Trophoblast cell (in vitro differentiated cells and primary cell): Measurements from ENCODE around the gene LTB.
A peak's percentile ranks its signal among the peaks of the same experiment; 100 is the strongest.

ENCODE experiments used
- DNase-seq, 2 donors: peaks; one replicate each; pipeline ENCODE4 v3.0.0-alpha.2; 2016
- H2AFZ ChIP-seq: 2 replicates; pipeline ENCODE4 v1.6.1; 2013; ENCODE audit warnings: low read length, moderate library complexity, mild to moderate bottlenecking; ENCODE audit not compliant: insufficient read depth, poor library complexity
- H2AK5ac ChIP-seq: 2 replicates; pipeline ENCODE4 v1.6.1; 2013; ENCODE audit warnings: mild to moderate bottlenecking, low read length
- H2BK120ac ChIP-seq: 2 replicates; pipeline ENCODE4 v1.6.1; 2013; ENCODE audit warnings: low read length, mild to moderate bottlenecking, moderate library complexity; ENCODE audit not compliant: insufficient read depth, poor library complexity
- H2BK12ac ChIP-seq: 2 replicates; pipeline ENCODE4 v1.6.1; 2013; ENCODE audit warnings: mild to moderate bottlenecking, low read length, moderate library complexity
- H2BK5ac ChIP-seq: 2 replicates; pipeline ENCODE4 v1.6.1; 2013; ENCODE audit warnings: low read length, low read depth, moderate library complexity, mild to moderate bottlenecking; ENCODE audit not compliant: poor library complexity
- H3K14ac ChIP-seq: 2 replicates; pipeline ENCODE4 v1.6.1; 2013; ENCODE audit warnings: mild to moderate bottlenecking, low read length
- H3K18ac ChIP-seq: 2 replicates; pipeline ENCODE4 v1.6.1; 2013; ENCODE audit warnings: mild to moderate bottlenecking, low read length
- H3K23ac ChIP-seq: 2 replicates; pipeline ENCODE4 v1.6.1; 2013; ENCODE audit warnings: low read length
- H3K27ac ChIP-seq: 2 replicates; pipeline ENCODE4 v1.5.1; 2013; ENCODE audit warnings: low read depth, mild to moderate bottlenecking, inconsistent platforms, low read length, moderate library complexity
- H3K27me3 ChIP-seq: 2 replicates; pipeline ENCODE4 v1.6.1; 2013; ENCODE audit warnings: inconsistent platforms, mild to moderate bottlenecking, low read length, moderate library complexity; ENCODE audit not compliant: insufficient read depth
- H3K36me3 ChIP-seq, 2 experiments: 1 replicate in 1 of 2; 2 replicates in 1 of 2; pipeline ENCODE4 v1.6.1; 2013; ENCODE audit warnings: low read length in 2 of 2, mild to moderate bottlenecking in 2 of 2, moderate library complexity in 1 of 2; ENCODE audit not compliant: insufficient read depth in 2 of 2, control insufficient read depth in 1 of 2
- H3K4ac ChIP-seq: 2 replicates; pipeline ENCODE4 v1.6.1; 2013; ENCODE audit warnings: low read depth, mild to moderate bottlenecking, low read length, moderate library complexity
- H3K4me1 ChIP-seq, 2 experiments: 1 replicate in 1 of 2; 2 replicates in 1 of 2; pipeline ENCODE4 v1.6.1; 2013; ENCODE audit warnings: low read length in 2 of 2, mild to moderate bottlenecking in 2 of 2, moderate library complexity in 1 of 2; ENCODE audit not compliant: insufficient read depth in 2 of 2, control insufficient read depth in 1 of 2
- H3K4me2 ChIP-seq: 2 replicates; pipeline ENCODE4 v1.6.1; 2013; ENCODE audit warnings: inconsistent platforms, mild to moderate bottlenecking, low read length, moderate library complexity
- H3K4me3 ChIP-seq: 2 replicates; pipeline ENCODE4 v1.5.1; 2013; ENCODE audit warnings: mild to moderate bottlenecking, low read depth, low read length, inconsistent platforms
- H3K79me1 ChIP-seq: one replicate; pipeline ENCODE4 v1.6.1; 2013; ENCODE audit warnings: low read length
- H3K79me2 ChIP-seq: 2 replicates; pipeline ENCODE4 v1.6.1; 2013; ENCODE audit warnings: low read length, mild to moderate bottlenecking; ENCODE audit not compliant: control insufficient read depth, insufficient read depth, poor library complexity
- H3K9ac ChIP-seq: 2 replicates; pipeline ENCODE4 v1.6.1; 2013; ENCODE audit warnings: mild to moderate bottlenecking, low read length
- H3K9me3 ChIP-seq: 2 replicates; pipeline ENCODE4 v1.6.1; 2013; ENCODE audit warnings: low read depth, mild to moderate bottlenecking, control low read depth, inconsistent platforms, low read length; ENCODE audit not compliant: insufficient read depth
- H4K12ac ChIP-seq: 2 replicates; pipeline ENCODE4 v1.6.1; 2013; ENCODE audit warnings: low read depth, mild to moderate bottlenecking, low read length, moderate library complexity
- H4K8ac ChIP-seq: 2 replicates; pipeline ENCODE4 v1.6.1; 2013; ENCODE audit warnings: low read depth, mild to moderate bottlenecking, low read length, moderate library complexity
- H4K91ac ChIP-seq: one replicate; pipeline ENCODE4 v1.6.1; 2013; ENCODE audit warnings: low read depth, mild to moderate bottlenecking, low read length, moderate library complexity
- WGBS: extraction: QIAGEN DNeasy Blood & Tissue Kit; methylation state at CpG from one replicate; pipeline ENCODE4 v1.1.7; 2013; ENCODE audit warnings: missing lambda C conversion rate; ENCODE audit not compliant: insufficient read length, insufficient coverage; ENCODE audit errors: extremely low coverage; 5-methylcytosine and 5-hydroxymethylcytosine counted together

Gene LTB

DNA sequence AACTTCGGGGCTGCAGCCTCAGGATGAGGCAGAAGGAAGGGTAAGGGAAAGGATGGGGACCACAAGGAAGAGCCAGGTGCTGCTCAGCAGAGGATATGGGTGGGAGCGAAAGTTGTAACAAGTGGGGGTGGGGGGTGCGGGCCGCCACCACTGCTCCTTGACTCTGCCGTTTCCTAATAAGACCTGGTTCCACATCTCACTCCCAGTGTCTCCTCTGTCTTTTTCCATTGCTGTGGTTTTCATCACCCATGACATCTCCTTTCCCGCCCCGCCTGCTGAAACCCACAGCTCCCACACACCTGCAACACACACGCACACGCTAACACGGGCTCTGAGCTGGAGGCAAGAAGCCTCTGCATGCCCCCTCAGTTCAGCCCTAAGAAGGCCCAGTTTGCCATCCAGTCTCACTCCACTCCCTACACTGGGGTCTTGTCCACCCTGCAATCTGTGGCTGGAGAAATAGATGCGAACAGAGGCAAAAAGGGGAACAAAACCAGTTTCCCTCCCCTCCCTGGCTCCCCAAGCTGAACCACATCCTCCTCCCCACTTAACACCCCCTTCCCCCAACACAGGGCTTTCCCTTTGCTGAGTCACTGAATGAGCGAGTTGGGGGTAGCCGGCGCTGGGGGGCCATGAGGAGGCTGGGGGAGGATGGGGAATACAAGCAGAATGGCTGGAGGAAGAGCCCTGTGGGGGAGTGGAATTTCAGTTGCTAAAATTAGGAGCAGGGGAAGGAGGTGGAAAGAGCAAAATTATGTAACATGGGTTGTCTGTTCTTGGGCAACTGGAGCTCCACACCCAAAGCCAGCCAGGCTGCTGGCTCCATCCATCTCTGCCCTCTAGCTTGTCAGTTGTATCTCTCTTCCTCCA lies 23.4 kb downstream of the LTB start:
- H3K9me3 ChIP-seq = no peaks in the 10 kb centered on the region
- no CpG with 5 or more reads among the region's 14 CpGs for WGBS

DNA sequence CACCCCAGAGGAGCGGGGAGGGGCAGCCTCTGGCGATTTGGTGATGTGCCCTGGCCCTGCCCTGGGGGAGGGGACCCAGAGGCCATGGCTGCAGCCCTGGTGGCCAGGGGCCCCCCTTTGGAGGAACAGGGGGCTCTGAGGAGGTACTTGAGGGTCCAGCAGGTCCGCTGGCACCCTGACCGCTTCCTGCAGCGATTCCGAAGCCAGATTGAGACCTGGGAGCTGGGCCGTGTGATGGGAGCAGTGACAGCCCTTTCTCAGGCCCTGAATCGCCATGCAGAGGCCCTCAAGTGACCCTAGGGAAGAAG lies 24.0 kb downstream of the LTB start:
- Histone ChIP-seq H4K12ac (no peak overlapping the region), H3K4ac (no peak overlapping the region), H2AFZ (no peak overlapping the region), H3K18ac (no peak overlapping the region), H2BK120ac (no peak overlapping the region), H4K91ac (no peak overlapping the region), H3K27ac (no peak overlapping the region), H3K23ac (no peak overlapping the region), H3K9ac (no peak overlapping the region), H3K14ac (no peak overlapping the region), H4K8ac (no peak overlapping the region), H3K79me1 (peaks cover 8% of the 10 kb centered on the region), H2BK5ac (no peak overlapping the region), H2AK5ac (no peak overlapping the region), H3K4me3 (no peak overlapping the region), H3K36me3 (peaks cover 20 to 28% of the 10 kb centered on the region in 2 experiments), H3K79me2 (no peaks in the 10 kb centered on the region), H3K27me3 (no peaks in the 10 kb centered on the region), H3K4me1 (peaks cover 20 to 23% of the 10 kb centered on the region in 2 experiments), H2BK12ac (no peak overlapping the region), H3K9me3 (no peaks in the 10 kb centered on the region), H3K4me2 (no peak overlapping the region)
- WGBS = no CpG with 5 or more reads among the region's 8 CpGs
- no peak for DNase-seq

More for the DNA sequence above, 23.4 kb downstream of the LTB start:
- no peak overlapping the region for H2BK120ac ChIP-seq
- H4K91ac ChIP-seq = peak overlapping the region; percentile 49
- no peaks in the 10 kb centered on the region for H3K79me2 ChIP-seq
- no peak overlapping the region for H3K4me3 ChIP-seq
- peak overlapping the region; percentile 42 for H2AK5ac ChIP-seq
- peaks cover 8% of the 10 kb centered on the region for H3K79me1 ChIP-seq
- H3K4me2 ChIP-seq = no peak overlapping the region
- peak overlapping the region; percentile 8 for H2BK12ac ChIP-seq
- no peak overlapping the region for H3K14ac ChIP-seq
- H3K23ac ChIP-seq = no peak overlapping the region
- peak; percentile 21 to 28 for DNase-seq
- H3K36me3 ChIP-seq = peaks cover 20 to 25% of the 10 kb centered on the region in 2 experiments
- H2BK5ac ChIP-seq = no peak overlapping the region
- H3K27ac ChIP-seq = no peak overlapping the region
- H4K8ac ChIP-seq = peak overlapping the region; percentile 50
- H3K9ac ChIP-seq = no peak overlapping the region
- no peaks in the 10 kb centered on the region for H3K27me3 ChIP-seq
- no peak overlapping the region for H4K12ac ChIP-seq
- no peak overlapping the region for H3K4ac ChIP-seq
- H2AFZ ChIP-seq = no peak overlapping the region
- H3K18ac ChIP-seq = peak overlapping the region; percentile 43
- peaks cover 20 to 23% of the 10 kb centered on the region in 2 experiments for H3K4me1 ChIP-seq

DNA sequence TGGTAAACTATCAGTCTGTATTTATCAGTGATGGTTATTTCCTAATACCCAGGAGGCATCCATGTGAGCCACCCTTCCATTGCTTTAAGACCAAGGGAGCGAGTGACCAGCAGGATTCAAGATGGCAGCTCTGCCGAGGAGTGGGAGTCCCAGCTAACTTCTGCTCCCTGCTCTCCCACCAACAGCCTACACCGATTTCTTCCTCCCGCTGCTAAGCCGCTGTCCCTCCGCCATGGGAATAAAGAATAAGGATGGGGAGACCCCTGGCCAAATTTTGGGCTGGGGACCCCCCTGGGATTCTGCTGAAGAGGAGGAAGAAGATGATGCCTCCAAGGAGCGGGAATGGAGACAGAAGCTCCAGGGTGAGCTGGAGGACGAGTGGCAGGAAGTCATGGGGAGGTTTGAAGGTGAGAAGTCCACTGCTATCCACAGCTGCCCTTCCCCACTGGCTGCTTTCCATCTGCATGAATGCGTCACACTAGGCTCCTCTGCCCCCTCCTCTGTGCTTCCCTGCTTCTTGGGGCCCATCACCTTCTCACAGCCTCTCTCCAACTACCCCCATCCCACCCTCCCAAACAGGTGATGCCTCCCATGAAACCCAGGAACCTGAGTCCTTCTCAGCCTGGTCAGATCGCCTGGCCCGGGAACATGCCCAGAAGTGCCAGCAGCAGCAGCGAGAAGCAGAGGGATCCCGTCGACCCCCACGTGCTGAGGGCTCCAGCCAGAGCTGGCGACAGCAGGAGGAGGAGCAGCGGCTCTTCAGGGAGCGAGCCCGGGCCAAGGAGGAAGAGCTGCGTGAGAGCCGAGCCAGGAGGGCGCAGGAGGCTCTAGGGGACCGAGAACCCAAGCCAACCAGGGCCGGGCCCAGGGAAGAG lies 24.5 kb downstream of the LTB start:
- H3K36me3 ChIP-seq = peaks cover 20 to 28% of the 10 kb centered on the region in 2 experiments
- no peak overlapping the region for H3K4ac ChIP-seq
- no peak overlapping the region for H4K91ac ChIP-seq
- no peak overlapping the region for H3K14ac ChIP-seq
- no peak overlapping the region for H3K27ac ChIP-seq
- H2AK5ac ChIP-seq = no peak overlapping the region
- no peak overlapping the region for H2BK12ac ChIP-seq
- no peak overlapping the region for H4K12ac ChIP-seq
- no peak overlapping the region for H2AFZ ChIP-seq
- H4K8ac ChIP-seq = no peak overlapping the region
- H3K9me3 ChIP-seq = no peaks in the 10 kb centered on the region
- no peak overlapping the region for H3K4me3 ChIP-seq
- WGBS = no CpG with 5 or more reads among the region's 24 CpGs
- H3K9ac ChIP-seq = no peak overlapping the region
- no peak for DNase-seq
- no peaks in the 10 kb centered on the region for H3K27me3 ChIP-seq
- no peak overlapping the region for H2BK120ac ChIP-seq
- H3K4me2 ChIP-seq = no peak overlapping the region
- peaks cover 8% of the 10 kb centered on the region for H3K79me1 ChIP-seq
- peaks cover 20 to 23% of the 10 kb centered on the region in 2 experiments for H3K4me1 ChIP-seq
- H3K18ac ChIP-seq = no peak overlapping the region
- H2BK5ac ChIP-seq = no peak overlapping the region
- H3K79me2 ChIP-seq = no peaks in the 10 kb centered on the region
- no peak overlapping the region for H3K23ac ChIP-seq

DNA sequence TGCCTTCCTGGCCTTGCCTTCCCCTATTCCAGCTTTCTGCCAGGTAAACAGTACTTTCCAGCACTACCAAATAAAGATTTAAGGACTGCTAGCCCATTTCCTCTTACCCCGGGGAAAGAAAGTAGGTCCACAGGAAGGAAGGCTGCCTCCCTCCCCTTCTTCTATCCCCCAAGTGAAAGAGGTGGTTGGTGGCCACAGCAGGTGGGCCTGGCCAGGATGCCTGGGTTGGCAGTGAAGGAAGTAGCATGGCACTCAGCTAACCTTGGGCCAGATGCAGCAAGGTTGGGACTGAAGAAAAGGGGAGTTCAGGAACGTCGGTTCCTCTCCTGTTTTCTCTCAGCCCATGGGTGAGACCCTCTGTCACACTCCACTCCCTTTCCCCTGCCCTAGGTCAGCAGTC lies 25.9 kb downstream of the LTB start:
- no peak overlapping the region for H3K23ac ChIP-seq
- H3K27me3 ChIP-seq = no peaks in the 10 kb centered on the region
- no peak overlapping the region for H2AFZ ChIP-seq
- H3K9ac ChIP-seq = no peak overlapping the region
- H3K4ac ChIP-seq = no peak overlapping the region
- DNase-seq = no peak
- H3K79me1 ChIP-seq = peaks cover 8% of the 10 kb centered on the region
- peaks cover 20 to 23% of the 10 kb centered on the region in 2 experiments for H3K4me1 ChIP-seq
- no peak overlapping the region for H3K27ac ChIP-seq
- no peak overlapping the region for H3K14ac ChIP-seq
- H3K18ac ChIP-seq = no peak overlapping the region
- H3K36me3 ChIP-seq = peaks cover 20 to 28% of the 10 kb centered on the region in 2 experiments
- no peak overlapping the region for H4K91ac ChIP-seq
- no peak overlapping the region for H4K8ac ChIP-seq
- H3K4me3 ChIP-seq = no peak overlapping the region
- H2BK120ac ChIP-seq = no peak overlapping the region
- no peak overlapping the region for H2AK5ac ChIP-seq
- H3K79me2 ChIP-seq = no peaks in the 10 kb centered on the region
- H3K4me2 ChIP-seq = no peak overlapping the region
- H3K9me3 ChIP-seq = no peaks in the 10 kb centered on the region
- H2BK12ac ChIP-seq = no peak overlapping the region
- H2BK5ac ChIP-seq = no peak overlapping the region
- H4K12ac ChIP-seq = no peak overlapping the region
- WGBS = no CpG with 5 or more reads among the region's 3 CpGs
